K562 (cell line): Measurements from ENCODE around the gene CDK9. TPM values are rescaled to one million over a fixed set of nuclear protein-coding genes. Genes with fewer than 3 reads are reported as not detected.
A peak's percentile ranks its signal among the peaks of the same experiment; 100 is the strongest.

ENCODE experiments used
- CC2D1A ChIP-seq: fragments of 450-650 bp; IDR thresholded peaks from 2 replicates; pipeline ENCODE4 v1.6.1; 2017; ENCODE audit warnings: mild to moderate bottlenecking
- CTBP1 ChIP-seq: fragments of 450-650 bp; IDR thresholded peaks from 2 replicates; pipeline ENCODE4 v1.6.1; 2016; ENCODE audit warnings: borderline replicate concordance
- HEY1 ChIP-seq: fragments of 250-450 bp; sonication (Bioruptor Pico); IDR thresholded peaks from 2 replicates; pipeline ENCODE4 v1.5.0; 2020; ENCODE audit warnings: mild to moderate bottlenecking, moderate library complexity, borderline replicate concordance
- KDM1A ChIP-seq, 2 experiments: fragments of 450-650 bp; IDR thresholded peaks; 2 replicates each; pipeline ENCODE4 v1.6.1; 2016; ENCODE audit warnings: mild to moderate bottlenecking in 2 of 2
- MTA2 ChIP-seq: fragments of 450-650 bp; IDR thresholded peaks from 2 replicates; pipeline ENCODE4 v1.6.1; 2016; ENCODE audit warnings: low read depth
- NFE2 ChIP-seq: IDR thresholded peaks from 2 replicates; pipeline ENCODE4 v1.6.1; 2014; ENCODE audit warnings: antibody characterized with exemption, low read depth
- YY1 ChIP-seq, 3 experiments: IDR thresholded peaks; 2 replicates each; pipeline ENCODE4 v1.6.1; 2011; ENCODE audit warnings: low read length in 2 of 3, mild to moderate bottlenecking in 2 of 3, moderate library complexity in 2 of 3, borderline replicate concordance in 1 of 3, control low read depth in 1 of 3, low read depth in 1 of 3; ENCODE audit not compliant: insufficient read depth in 3 of 3, insufficient replicate concordance in 2 of 3, control insufficient read depth in 1 of 3, insufficient read length in 1 of 3; ENCODE audit errors: extremely low read depth in 1 of 3
- ZNF232 ChIP-seq: sonication (generic); formaldehyde crosslinking; IDR thresholded peaks from 2 replicates; pipeline ENCODE4 v1.8.0; 2022; ENCODE audit warnings: mild to moderate bottlenecking, missing genetic modification reagents
- ZNF717 ChIP-seq: fragments of 250-450 bp; sonication (Bioruptor Pico); IDR thresholded peaks from 2 replicates; pipeline ENCODE4 v1.5.0; 2021
- ZNF76 ChIP-seq: fragments of 250-450 bp; sonication (Bioruptor Pico); IDR thresholded peaks from 2 replicates; pipeline ENCODE4 v1.4.0; 2020; ENCODE audit warnings: mild to moderate bottlenecking, moderate library complexity, borderline replicate concordance
- polyA plus RNA-seq, 8 experiments: library from polyadenylated mRNA; depleted of rRNA in 4 of 8; stranded (reverse) in 5 of 8; unstranded in 3 of 8; fragments of >200 nt; fragmentation: Nextera tagmentation in 2 of 8; fragmentation: Illumina TruSeq in 1 of 8; extraction: Ambion mirVana in 2 of 8; extraction: Trizol in 1 of 8; gene quantifications; 2 replicates each; pipeline versions ENCODE4 v1.2.1 to v1.2.3, GENCODE V29; 2011 to 2014; ENCODE audit warnings: inconsistent platforms in 1 of 8, missing spikeins in 1 of 8
- total RNA-seq, 7 experiments: library from RNA; depleted of rRNA in 6 of 7; stranded (reverse); fragments of >200 nt in 6 of 7; fragmentation: Illumina TruSeq in 2 of 7; extraction: Trizol in 2 of 7; gene quantifications; 2 replicates each; pipeline versions ENCODE4 v1.2.1 to v1.2.3, GENCODE V29; 2011 to 2021; ENCODE audit warnings: low replicate concordance in 1 of 7
- TF ChIP-seq, protein P1 (sequence below), 2 experiments: fragments of 450-650 bp; IDR thresholded peaks; 2 replicates each; pipeline ENCODE4 v1.6.1; 2018; ENCODE audit warnings: mild to moderate bottlenecking in 2 of 2, low read depth in 1 of 2; ENCODE audit not compliant: partially characterized antibody in 2 of 2
- TF ChIP-seq, protein P2 (sequence below): sonication (generic); formaldehyde crosslinking; IDR thresholded peaks from 2 replicates; pipeline ENCODE4 v1.8.1; 2023; ENCODE audit warnings: mild to moderate bottlenecking, missing genetic modification reagents
- TF ChIP-seq, protein P3 (sequence below): fragments of 450-650 bp; formaldehyde crosslinking; IDR thresholded peaks from 2 replicates; pipeline ENCODE4 v1.4.0; 2020; ENCODE audit warnings: mild to moderate bottlenecking, mixed read lengths
- TF ChIP-seq, protein P4 (sequence below): sonication (generic); formaldehyde crosslinking; IDR thresholded peaks from 2 replicates; pipeline ENCODE4 v1.8.0; 2022; ENCODE audit warnings: mild to moderate bottlenecking, missing genetic modification reagents

CDK9 gene
- total and polyA plus RNA-seq, 9 of the 15 experiments (the other 6 are each of a cell fraction or from before 2014, with no cell fraction given): 4.2 to 78.6 (median 33.0) TPM

DNA sequence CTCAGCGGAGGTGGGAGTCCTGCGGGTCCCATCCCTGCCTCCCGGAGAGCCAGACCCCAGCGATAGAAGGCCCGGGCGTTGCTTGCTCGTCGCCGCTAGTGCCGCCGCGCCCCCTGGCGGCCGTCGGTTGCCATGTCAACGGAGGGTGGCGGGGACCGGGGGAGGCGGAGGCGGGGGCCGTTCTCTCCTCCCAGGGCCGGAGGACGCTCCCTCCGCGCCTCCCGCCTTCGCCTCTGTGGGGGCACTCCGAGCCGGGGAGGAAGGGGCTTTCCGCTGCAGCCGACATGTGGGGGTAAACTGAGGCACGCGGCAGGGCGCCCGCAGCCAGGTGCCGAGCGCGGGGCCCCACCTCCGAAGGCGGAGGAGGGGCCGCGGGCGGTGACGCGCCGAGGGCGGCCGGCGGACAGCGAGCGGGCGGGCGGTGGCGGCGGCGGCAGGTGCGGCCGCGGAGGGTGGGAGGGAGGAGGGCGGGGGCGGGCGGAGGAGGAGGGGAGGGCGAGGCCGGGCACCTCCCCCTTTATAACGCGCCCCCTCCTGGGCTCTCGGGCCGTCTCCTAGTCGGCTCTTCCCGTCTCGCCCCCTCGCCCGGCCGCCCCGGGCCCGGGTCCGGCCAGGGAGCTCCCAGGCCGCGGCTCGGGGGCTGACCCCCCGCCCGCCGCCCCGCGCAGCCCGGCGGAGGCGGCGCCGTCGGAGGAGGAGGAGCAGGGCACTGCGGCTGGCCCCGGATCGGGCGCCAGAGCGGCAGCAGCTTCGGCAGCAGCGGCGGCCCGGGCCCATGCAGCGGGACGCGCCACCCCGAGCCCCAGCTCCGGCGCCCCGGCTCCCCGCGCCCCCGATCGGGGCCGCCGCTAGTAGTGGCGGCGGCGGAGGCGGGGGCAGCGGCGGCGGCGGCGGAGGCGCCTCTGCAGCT is 556 bp upstream of the CDK9 start (continued):
- peak in 1 of 3 experiments; percentile 15 for TF ChIP-seq YY1 (IDR thresholded peaks at IDR 0.05; ENCODE audit: borderline replicate concordance in 1 of 3, control insufficient read depth in 1 of 3, extremely low read depth in 1 of 3, insufficient read depth in 3 of 3, insufficient read length in 1 of 3, insufficient replicate concordance in 2 of 3, low read depth in 1 of 3, low read length in 2 of 3)
- no peak for TF ChIP-seq CC2D1A
- TF ChIP-seq HEY1 (CRISPR knock-in tag): no peak
- TF ChIP-seq NFE2: no peak
- TF ChIP-seq, protein P1, sequence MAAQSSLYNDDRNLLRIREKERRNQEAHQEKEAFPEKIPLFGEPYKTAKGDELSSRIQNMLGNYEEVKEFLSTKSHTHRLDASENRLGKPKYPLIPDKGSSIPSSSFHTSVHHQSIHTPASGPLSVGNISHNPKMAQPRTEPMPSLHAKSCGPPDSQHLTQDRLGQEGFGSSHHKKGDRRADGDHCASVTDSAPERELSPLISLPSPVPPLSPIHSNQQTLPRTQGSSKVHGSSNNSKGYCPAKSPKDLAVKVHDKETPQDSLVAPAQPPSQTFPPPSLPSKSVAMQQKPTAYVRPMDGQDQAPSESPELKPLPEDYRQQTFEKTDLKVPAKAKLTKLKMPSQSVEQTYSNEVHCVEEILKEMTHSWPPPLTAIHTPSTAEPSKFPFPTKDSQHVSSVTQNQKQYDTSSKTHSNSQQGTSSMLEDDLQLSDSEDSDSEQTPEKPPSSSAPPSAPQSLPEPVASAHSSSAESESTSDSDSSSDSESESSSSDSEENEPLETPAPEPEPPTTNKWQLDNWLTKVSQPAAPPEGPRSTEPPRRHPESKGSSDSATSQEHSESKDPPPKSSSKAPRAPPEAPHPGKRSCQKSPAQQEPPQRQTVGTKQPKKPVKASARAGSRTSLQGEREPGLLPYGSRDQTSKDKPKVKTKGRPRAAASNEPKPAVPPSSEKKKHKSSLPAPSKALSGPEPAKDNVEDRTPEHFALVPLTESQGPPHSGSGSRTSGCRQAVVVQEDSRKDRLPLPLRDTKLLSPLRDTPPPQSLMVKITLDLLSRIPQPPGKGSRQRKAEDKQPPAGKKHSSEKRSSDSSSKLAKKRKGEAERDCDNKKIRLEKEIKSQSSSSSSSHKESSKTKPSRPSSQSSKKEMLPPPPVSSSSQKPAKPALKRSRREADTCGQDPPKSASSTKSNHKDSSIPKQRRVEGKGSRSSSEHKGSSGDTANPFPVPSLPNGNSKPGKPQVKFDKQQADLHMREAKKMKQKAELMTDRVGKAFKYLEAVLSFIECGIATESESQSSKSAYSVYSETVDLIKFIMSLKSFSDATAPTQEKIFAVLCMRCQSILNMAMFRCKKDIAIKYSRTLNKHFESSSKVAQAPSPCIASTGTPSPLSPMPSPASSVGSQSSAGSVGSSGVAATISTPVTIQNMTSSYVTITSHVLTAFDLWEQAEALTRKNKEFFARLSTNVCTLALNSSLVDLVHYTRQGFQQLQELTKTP (IDR thresholded peaks at IDR 0.05; ENCODE audit: low read depth in 1 of 2, partially characterized antibody in 2 of 2): no peak
- TF ChIP-seq KDM1A (IDR thresholded peaks at IDR 0.05): no peak
- TF ChIP-seq CTBP1: peak; percentile 58
- TF ChIP-seq, protein P2, sequence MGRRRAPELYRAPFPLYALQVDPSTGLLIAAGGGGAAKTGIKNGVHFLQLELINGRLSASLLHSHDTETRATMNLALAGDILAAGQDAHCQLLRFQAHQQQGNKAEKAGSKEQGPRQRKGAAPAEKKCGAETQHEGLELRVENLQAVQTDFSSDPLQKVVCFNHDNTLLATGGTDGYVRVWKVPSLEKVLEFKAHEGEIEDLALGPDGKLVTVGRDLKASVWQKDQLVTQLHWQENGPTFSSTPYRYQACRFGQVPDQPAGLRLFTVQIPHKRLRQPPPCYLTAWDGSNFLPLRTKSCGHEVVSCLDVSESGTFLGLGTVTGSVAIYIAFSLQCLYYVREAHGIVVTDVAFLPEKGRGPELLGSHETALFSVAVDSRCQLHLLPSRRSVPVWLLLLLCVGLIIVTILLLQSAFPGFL (CRISPR knock-in tag): no peak
- TF ChIP-seq ZNF76 (CRISPR knock-in tag): no peak
- TF ChIP-seq, protein P3, sequence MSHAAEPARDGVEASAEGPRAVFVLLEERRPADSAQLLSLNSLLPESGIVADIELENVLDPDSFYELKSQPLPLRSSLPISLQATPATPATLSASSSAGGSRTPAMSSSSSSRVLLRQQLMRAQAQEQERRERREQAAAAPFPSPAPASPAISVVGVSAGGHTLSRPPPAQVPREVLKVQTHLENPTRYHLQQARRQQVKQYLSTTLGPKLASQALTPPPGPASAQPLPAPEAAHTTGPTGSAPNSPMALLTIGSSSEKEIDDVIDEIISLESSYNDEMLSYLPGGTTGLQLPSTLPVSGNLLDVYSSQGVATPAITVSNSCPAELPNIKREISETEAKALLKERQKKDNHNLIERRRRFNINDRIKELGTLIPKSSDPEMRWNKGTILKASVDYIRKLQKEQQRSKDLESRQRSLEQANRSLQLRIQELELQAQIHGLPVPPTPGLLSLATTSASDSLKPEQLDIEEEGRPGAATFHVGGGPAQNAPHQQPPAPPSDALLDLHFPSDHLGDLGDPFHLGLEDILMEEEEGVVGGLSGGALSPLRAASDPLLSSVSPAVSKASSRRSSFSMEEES: no peak
- TF ChIP-seq, protein P4, sequence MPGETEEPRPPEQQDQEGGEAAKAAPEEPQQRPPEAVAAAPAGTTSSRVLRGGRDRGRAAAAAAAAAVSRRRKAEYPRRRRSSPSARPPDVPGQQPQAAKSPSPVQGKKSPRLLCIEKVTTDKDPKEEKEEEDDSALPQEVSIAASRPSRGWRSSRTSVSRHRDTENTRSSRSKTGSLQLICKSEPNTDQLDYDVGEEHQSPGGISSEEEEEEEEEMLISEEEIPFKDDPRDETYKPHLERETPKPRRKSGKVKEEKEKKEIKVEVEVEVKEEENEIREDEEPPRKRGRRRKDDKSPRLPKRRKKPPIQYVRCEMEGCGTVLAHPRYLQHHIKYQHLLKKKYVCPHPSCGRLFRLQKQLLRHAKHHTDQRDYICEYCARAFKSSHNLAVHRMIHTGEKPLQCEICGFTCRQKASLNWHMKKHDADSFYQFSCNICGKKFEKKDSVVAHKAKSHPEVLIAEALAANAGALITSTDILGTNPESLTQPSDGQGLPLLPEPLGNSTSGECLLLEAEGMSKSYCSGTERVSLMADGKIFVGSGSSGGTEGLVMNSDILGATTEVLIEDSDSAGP (CRISPR knock-in tag): no peak
- no peak for TF ChIP-seq ZNF232 (CRISPR knock-in tag)
- TF ChIP-seq MTA2: no peak
- no peak for TF ChIP-seq ZNF717 (CRISPR knock-in tag)
